ENCODE measurements around the gene PARVA.

DNA sequence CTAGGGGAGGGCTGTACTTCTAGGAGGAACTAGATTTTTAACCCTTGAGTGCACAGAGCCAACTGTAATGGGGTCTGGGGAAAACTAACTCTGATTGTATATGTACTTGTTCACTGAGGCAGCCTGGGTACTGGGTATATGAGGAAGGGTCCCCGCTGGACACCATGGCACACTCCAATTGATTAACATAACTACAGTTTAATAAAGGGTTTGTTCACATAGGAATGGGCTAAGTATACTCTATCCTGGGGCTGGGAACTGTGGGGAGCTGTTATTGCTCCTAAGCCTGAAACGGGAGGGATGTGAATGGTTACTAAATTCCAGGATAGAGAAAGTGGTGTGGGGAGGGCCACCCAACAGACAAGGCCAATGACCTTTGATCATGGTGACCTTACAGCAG lies 67.6 kb downstream of the PARVA start:
- TF ChIP-seq TAF1 (IDR thresholded peaks at IDR 0.05; ENCODE audit: borderline replicate concordance, low read depth, low read length) (no peak), POLR2A (IDR thresholded peaks at IDR 0.05; ENCODE audit: low read depth, low read length) (no peak)
